Activated gamma-delta T cell (primary cell): ENCODE results near the gene MYLIP.

Experiments
- DNase-seq: peaks from one replicate; lab custom pipeline; 2025; lab: John Stamatoyannopoulos, UW

Gene MYLIP

DNA sequence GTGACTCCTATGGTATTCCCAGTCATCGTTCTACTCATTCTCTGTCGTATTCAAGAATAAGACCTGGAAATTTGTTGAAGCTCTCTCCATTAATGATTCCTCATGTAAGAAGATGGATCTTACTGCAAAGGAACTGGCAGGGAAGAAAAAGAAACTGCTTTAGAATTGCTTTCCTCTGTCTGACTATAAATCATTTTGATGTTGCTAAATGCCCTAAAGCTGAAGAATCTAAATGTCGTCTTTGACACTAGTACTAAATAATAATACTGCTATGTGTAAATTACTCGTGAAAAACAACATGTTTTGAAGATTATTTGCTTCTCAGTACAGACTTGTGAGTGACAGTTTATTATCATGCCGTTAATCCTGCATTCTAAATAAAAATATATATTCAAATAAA lies 20.5 kb upstream of the MYLIP start:
- DNase-seq, result no peak

- no peak for DNase-seq
These were observed 19.8 kb upstream of the MYLIP start for GRCh38 chr6:16108921-16109658.

DNA sequence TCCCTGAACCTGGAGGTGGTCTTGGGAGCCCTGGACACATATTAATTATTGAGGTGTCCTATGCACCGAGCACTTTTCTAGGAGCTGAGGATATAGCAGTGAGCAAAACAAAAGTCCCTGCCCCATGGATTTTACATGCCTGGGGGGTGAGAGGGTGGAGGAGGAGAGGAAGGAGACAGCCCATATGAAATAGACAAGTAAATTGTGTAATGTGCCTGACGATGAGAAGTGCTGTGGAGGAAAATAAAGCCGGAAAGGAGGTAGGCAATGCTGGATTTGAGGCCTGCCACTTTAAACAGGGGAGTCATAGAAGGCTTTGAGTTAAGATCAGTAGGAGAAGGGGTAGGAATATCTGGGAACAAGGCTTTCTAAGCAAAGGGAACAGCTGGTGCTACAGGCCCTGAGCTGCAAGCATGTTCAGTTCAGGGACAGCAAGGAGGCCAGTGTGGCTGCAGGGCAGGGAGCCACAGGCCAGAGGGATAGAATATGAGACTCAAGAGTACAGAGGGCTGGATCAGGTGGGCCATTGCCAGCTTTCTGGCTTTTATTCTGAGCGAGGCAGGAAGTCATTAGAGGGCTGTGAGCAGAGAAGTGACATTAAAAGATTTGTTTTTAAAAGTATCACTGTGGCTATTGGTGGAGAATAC lies 19.1 kb upstream of the MYLIP start:
- no peak for DNase-seq

- DNase-seq, result no peak
These were observed 10.1 kb upstream of the MYLIP start for GRCh38 chr6:16118825-16119224.

DNA sequence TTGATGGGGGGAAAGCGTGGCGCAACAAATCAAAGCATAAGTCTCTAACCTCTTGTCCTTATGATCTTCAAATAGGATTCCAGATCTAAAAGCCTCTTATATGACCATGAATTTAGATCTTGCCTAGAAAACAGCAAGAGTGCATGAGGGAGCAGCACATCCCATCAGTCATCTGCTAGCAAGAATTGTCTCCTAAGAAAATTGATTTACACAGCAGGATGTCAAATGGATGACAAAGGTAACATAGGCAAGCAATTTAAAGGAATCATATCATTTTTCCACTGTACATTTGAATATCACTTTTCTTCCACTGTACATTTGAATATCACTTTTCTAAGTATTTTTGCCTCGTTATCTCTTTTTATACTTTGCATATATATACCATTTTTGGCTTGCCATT lies 7.5 kb upstream of the MYLIP start:
- DNase-seq, result no peak

- DNase-seq, result no peak
These were observed 6.7 kb upstream of the MYLIP start for GRCh38 chr6:16122197-16122596.

- DNase-seq, result no peak
These were observed 4.4 kb upstream of the MYLIP start for GRCh38 chr6:16124198-16125180.

- DNase-seq, result no peak
These were observed 2.8 kb upstream of the MYLIP start for GRCh38 chr6:16126056-16126455.

DNA sequence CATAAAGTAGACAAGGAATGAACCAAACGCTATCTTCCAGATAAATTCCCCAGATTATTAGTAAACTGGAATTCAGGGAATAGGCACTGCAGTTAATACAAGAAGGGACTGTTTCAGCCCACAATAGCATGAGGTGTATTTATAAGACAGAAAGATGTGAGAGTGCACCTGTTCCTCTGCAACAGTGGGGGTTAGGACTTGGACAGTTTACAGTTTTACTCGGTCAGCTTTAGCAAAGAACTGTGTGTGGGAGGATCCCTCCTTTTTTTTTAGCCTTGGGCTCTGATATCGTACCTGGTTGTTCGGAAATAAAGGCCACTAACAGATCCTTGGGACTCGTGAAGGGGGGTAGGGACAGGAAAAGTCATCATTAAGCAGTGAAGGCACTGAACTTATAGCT lies 2.0 kb upstream of the MYLIP start:
- DNase-seq, result no peak

DNA sequence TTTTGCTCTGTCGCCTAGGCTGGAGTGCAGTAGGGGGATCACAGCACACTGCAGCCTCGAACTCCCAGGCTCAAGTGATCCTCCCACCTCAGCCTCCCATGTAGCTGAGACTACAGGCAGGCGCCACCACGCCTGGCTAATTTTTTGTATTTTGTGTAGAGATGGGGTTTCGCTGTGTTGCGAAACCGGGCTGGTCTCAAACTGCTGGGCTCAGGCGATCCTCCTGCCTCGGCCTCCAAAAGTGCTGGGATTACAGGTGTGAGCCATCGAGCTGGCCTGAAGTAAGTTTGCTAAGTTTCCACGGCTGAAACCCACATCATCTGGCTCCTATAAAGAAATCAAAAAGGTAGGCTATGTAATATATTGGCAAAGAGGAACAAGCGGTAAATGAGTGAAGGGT lies 1.4 kb upstream of the MYLIP start:
- DNase-seq, result no peak

DNA sequence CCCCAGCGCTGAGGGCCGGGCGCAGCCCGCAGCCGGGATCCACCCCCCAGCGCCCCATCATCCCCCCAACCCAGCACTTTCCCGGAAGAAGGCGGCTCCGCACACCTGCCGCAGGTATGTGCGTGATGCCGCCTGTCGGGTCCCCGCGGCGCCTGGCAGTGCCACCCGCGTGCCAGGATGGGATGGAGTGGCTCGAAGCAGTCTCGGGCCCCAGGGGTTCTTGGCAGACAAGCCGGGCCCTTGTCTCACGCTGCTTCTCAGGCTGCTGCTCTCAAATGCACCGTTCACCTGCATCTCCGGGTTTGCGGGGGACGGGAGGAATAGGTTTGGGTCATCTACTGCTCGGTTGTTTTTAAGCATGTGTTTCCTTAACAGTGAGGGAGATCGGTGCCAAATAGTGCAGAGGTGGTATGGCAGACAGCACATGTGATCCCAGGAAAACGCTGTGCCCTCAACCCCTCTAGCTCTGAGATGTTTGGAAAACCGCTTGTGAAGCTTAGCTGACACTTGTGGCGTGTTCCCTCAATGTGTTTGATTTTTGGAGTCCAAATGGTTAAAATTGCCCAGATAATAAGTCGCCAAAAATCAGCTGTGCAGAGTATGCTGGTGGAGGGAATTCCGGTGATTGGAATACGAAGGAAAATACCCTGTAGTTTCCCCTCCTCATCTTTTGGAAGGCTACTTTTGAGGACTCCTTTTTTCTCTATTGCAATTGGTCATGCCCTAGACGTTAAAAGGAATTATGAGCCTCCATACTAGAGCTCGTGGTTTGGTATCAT lies 926 bp downstream of the MYLIP start:
- DNase-seq, result no peak

DNA sequence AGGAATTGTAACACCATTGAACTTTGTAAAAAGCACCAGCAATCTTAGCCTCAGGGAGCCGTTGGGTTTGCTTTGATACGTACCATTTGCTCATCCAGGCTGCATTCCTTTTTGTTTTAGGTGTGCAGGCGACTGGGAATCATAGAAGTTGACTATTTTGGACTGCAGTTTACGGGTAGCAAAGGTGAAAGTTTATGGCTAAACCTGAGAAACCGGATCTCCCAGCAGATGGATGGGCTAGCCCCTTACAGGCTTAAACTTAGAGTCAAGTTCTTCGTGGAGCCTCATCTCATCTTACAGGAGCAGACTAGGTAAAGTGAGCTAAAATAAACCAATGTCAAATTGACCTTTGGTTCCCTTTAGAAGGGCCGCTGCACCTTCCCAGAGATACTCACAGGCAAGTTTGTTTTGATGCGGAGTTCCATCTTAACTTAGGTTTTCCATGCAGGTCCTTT lies 1.6 kb downstream of the MYLIP start:
- no peak for DNase-seq

- no peak for DNase-seq
These were observed 2.1 kb downstream of the MYLIP start for GRCh38 chr6:16130932-16131387.

GRCh38 chr6:16132909-16133308 lies 4.0 kb downstream of the MYLIP start:
- DNase-seq, result no peak

- DNase-seq, result no peak
These were observed 5.5 kb downstream of the MYLIP start for GRCh38 chr6:16134430-16134829.

DNA sequence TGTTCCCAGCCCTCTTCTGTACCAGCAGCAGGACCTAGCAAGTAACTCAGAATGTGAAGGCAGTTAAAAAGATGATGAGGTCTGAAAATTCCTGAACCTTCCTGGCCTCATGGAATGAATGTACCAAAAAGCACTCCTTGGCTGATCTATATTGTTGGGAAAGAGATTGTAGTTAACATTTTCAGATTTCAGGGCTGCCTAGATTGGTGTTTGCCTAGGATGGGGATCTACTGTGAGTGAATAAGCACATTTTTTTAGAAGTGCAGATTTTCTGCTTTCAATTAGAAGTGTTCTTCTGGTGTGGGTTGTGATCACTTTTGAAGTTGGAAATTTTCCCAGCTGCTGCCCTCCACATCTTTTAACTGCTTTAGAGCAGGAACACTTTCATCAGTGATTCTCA lies 6.2 kb downstream of the MYLIP start:
- DNase-seq, result no peak

DNA sequence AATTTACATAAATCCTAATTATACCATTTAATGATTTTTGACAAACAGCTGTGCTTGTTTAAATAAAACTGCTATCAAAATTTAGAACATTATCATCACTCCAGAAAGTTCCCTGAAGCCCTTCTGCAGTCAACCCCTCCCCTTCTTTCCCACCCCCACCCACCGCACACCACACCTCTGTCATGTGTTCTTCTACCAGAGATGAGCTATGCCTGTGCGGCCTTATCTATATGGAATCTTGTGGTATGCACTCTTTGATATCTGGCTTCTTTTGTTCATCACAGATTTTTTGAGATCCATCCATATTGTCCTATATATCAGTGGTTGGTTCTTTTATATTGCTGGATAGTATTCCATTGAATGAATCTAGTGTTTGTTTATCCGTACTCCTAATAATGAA lies 7.2 kb downstream of the MYLIP start:
- no peak for DNase-seq

GRCh38 chr6:16136621-16137450 lies 8.0 kb downstream of the MYLIP start:
- DNase-seq, result no peak

DNA sequence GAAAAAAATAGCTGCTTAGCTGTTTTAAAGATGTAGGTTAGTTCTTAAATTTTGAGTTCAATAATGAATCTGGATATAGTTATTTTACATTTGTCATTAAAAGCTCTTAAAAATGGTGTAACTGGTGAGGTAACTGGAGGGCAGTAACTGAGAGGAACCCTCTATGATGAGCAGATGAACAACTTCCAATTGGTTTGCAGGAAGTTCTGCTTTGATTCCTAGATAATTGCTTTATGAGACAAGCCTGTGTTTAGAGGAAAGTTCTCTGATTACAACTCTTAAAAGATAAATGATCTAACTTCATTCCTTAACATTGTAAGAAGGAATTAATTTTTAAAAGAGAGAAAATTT lies 8.5 kb downstream of the MYLIP start:
- no peak for DNase-seq

DNA sequence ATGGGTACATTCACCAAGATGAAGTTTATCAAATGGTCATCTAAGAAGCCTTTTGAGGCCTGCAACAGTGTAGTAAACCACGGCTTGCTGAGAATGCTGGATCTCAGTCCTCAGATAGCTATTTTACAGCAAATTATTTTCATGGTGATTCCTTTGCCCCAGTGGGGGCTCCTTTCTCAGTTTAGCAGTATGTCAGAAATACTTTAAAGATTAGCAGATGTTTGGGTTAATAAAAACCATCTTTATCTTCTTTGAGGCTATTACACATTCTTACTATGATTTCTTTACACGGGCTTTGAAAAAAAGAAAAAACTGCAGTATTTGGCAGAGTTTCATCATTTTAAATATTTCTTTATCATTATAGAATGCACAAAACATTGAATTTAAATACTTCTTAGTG lies 10.7 kb downstream of the MYLIP start:
- no peak for DNase-seq

- no peak for DNase-seq
These were observed 11.7 kb downstream of the MYLIP start for GRCh38 chr6:16140607-16141006.
